ENCODE data around the gene SGMS1.

GRCh38 chr10:50469288-50469687, 154.5 kb downstream of the SGMS1 start:
- TF ChIP-seq POLR2A (IDR thresholded peaks at IDR 0.05; ENCODE audit: low read depth) (no peak), EP300 (IDR thresholded peaks at IDR 0.05) (no peak), CTCF (IDR thresholded peaks at IDR 0.05) (no peak)
